GM12801 (cell line): Measurements from ENCODE around the gene ZCCHC8.

Experiments used
- CTCF ChIP-seq: IDR thresholded peaks from one replicate; pipeline ENCODE4 v1.5.1; 2011; ENCODE audit warnings: control low read depth; ENCODE audit not compliant: insufficient read length; ENCODE audit errors: extremely low read depth

Gene ZCCHC8

DNA sequence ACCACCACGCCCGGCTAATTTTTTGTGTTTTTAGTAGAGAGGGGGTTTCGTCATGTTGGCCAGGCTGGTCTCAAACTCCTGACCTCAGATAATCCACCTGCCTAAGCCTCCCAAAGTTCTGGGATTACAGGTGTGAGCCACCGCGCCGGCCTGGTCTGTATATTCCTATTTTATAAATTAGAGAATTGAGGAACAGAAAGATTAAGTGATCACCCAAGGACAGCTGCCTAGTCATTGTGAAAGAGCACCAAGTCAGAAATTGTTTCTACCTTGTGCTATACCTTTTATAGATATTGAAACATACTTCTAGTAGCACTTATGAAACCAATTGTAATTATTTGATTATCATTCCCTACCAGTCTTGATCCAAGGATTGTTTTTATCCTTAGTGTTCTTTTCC lies 28.3 kb upstream of the ZCCHC8 start:
- TF ChIP-seq CTCF = no peak

GRCh38 chr12:122528582-122528981 lies 27.9 kb upstream of the ZCCHC8 start:
- no peak for TF ChIP-seq CTCF

DNA sequence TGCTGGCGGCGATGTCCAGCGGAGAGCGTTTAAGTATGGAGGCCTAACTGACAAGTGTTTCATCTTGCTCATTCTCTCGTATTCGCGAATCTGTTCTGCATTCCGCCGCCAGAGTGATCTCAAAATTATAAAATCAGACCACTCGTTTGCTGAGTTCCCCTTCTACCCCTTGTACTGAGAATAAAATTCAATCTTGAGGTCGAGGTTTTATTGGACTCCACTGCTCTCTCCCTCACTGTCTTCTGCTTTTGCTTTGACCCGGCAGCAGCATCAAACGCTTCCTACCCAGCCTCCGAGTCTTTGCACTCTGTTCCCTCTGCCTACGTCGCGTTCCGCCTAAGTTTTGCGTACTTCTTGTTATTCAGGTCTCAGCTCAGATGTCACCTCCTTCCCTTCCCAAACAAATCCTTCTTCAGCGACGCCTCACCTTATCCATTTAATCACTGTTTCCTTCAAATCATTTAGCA lies 26.8 kb upstream of the ZCCHC8 start:
- TF ChIP-seq CTCF = no peak

DNA sequence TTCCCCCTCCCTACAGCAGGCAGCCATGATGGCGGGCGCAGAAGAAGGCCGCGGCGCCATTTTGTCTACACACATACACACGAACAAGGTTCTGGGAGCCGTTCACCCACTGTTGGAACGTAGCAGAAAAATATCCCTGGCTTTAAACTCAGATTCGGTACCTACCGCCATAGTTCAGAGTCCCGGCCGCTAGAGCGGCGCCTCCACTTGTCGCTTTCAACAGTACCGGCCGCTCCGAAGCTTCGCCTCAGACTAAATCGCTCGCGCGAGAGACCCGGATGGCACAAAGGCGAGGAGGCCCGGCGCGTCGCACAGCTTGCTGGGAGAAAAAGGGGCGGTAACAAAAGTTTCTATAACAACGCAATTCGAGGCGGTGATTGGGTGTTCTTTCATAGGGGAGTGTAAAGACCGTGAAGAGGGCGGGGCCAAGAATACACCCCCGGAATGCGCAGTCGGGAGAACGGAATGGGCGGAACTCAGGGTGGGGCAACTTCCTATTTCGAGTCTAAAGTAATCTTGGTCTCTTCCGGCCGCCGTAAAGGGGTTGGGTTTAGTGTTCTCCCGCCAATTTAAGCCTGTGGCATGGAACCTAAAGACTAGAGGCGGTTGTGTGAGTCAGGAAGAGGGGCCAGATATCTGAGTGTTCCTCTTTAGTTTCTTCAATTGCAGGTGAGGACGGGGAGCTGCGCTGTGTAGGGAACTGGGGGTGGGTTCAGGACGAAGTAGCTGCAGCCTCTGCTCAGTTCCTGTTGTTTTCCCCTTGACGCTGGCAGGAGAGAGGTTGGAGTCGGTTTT lies 26.1 kb upstream of the ZCCHC8 start, which contains the start of the genes KNTC1 and RSRC2:
KNTC1 (plus strand) TSS at position 567 of the 795 bp plus-strand sequence. CDS start 2,815 bp downstream, outside the sequence.
RSRC2 (minus strand) TSS at position 254 of the 795 bp plus-strand sequence; CDS start at position 171, 83 bp downstream.
- TF ChIP-seq CTCF = no peak

GRCh38 chr12:122523846-122524718 lies 23.4 kb upstream of the ZCCHC8 start:
- TF ChIP-seq CTCF = no peak

DNA sequence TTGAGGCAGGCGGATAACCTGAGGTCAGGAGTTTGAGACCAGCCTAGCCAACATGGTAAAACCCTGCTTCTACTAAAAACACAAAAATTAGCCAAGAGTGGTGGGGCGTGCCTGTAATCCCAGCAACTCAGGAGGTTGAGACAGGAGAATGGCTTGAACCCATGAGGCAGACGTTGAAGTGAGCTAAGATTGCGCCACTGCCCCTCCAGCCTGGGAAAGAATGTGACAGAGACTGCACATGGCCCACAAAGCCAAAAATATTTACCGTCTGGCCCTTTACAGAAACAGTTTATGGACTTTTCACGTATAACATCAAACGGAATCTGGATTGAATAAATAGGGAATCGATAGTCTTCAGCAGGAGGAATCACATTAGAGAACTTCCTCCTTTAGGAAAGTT lies 22.5 kb upstream of the ZCCHC8 start:
- TF ChIP-seq CTCF = no peak

DNA sequence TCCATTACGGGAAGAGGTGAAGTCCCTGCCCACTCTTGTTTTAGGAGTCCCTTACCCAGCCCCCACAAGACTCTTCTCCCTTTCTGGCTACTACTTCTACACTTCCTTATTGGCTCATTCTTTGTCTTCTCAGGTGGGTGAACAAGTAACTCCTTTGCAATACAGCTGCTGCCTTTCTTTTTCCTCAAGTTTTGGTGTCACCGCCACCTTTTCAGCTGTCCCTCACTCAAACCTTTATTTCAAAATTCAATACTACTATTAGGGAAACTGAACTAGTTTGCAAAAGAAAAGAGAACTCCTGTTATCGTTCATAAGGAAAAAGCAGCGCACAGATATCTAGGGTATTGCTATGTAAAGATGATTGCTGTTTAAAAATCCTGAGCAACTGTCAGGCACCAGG lies 19.9 kb upstream of the ZCCHC8 start:
- TF ChIP-seq CTCF = no peak
